NT2/D1 (cell line): Measurements from ENCODE around the gene P2RX1.

ENCODE experiments used
- SUZ12 ChIP-seq: IDR thresholded peaks from 2 replicates; pipeline ENCODE4 v1.6.1; 2011; ENCODE audit not compliant: insufficient read length, insufficient read depth; ENCODE audit errors: extremely low read depth
- ZNF274 ChIP-seq: IDR thresholded peaks from 2 replicates; pipeline ENCODE4 v1.6.1; 2011; ENCODE audit warnings: mild to moderate bottlenecking, low read depth, low read length

GRCh38 chr17:3956983-3957382, 40.7 kb upstream of the P2RX1 start:
- no peak for TF ChIP-seq SUZ12
- no peak for TF ChIP-seq ZNF274
